CD4-positive, alpha-beta T cell treated with Interleukin-10 for 1 hour (primary cell): ENCODE measurements around the gene EFHD1.
"Not testable (repeated sequence)": the region's sequence is repeated elsewhere in the genome, so short reads cannot be mapped to it uniquely, and the experiment has no call there.

Source experiments
- DNase-seq: peaks from one replicate; pipeline ENCODE4 v3.0.0-alpha.2; 2020

EFHD1 gene

GRCh38 chr2:232622563-232622962 lies 10.8 kb upstream of the EFHD1 start:
- DNase-seq = no peak

GRCh38 chr2:232623768-232624765 lies 9.3 kb upstream of the EFHD1 start:
- no peak for DNase-seq

GRCh38 chr2:232626584-232626983 lies 6.8 kb upstream of the EFHD1 start:
- no peak for DNase-seq

- DNase-seq = no peak
These were observed 4.8 kb upstream of the EFHD1 start for GRCh38 chr2:232628466-232629128.

GRCh38 chr2:232629129-232629475 lies 4.3 kb upstream of the EFHD1 start:
- DNase-seq = no peak

- no peak for DNase-seq
These were observed 1.0 kb upstream of the EFHD1 start for GRCh38 chr2:232632229-232632903.

- no peak for DNase-seq
These were observed 446 bp upstream of the EFHD1 start for GRCh38 chr2:232632904-232633412.

GRCh38 chr2:232634206-232635150 lies 1.1 kb downstream of the EFHD1 start:
- no peak for DNase-seq

- not testable (repeated sequence) for DNase-seq
These were observed 2.0 kb downstream of the EFHD1 start for GRCh38 chr2:232635376-232635775.

GRCh38 chr2:232635820-232636219 lies 2.4 kb downstream of the EFHD1 start:
- DNase-seq = no peak

GRCh38 chr2:232636788-232637420 lies 3.5 kb downstream of the EFHD1 start:
- DNase-seq = no peak

- DNase-seq = no peak
These were observed 4.6 kb downstream of the EFHD1 start for GRCh38 chr2:232637866-232638583.

- no peak for DNase-seq
These were observed 7.9 kb downstream of the EFHD1 start for GRCh38 chr2:232641153-232641848.

GRCh38 chr2:232643147-232643425 lies 9.7 kb downstream of the EFHD1 start:
- DNase-seq = no peak

- DNase-seq = no peak
These were observed 10.5 kb downstream of the EFHD1 start for GRCh38 chr2:232643813-232644347.

GRCh38 chr2:232645061-232645460 lies 11.7 kb downstream of the EFHD1 start:
- no peak for DNase-seq

GRCh38 chr2:232646726-232647125 lies 13.3 kb downstream of the EFHD1 start:
- DNase-seq = no peak

GRCh38 chr2:232647261-232647660 lies 13.9 kb downstream of the EFHD1 start:
- no peak for DNase-seq

- no peak for DNase-seq
These were observed 15.6 kb downstream of the EFHD1 start for GRCh38 chr2:232649033-232649432.

- DNase-seq = no peak
These were observed 19.1 kb downstream of the EFHD1 start for GRCh38 chr2:232652505-232652851.
